LNCaP clone FGC (cell line): Measurements from ENCODE around the gene BCL11B.

Experiments
- DNase-seq: peaks from one replicate; pipeline ENCODE4 v3.0.0-alpha.2; 2011; ENCODE audit warnings: low read depth
- H3K4me3 ChIP-seq: 2 replicates; pipeline ENCODE4 v1.5.1; 2011; ENCODE audit warnings: mild to moderate bottlenecking, low read depth, low read length, control low read depth
- CTCF ChIP-seq: IDR thresholded peaks from 2 replicates; pipeline ENCODE4 v1.5.1; 2012; ENCODE audit warnings: mild to moderate bottlenecking; ENCODE audit not compliant: control insufficient read depth, insufficient read depth; ENCODE audit errors: extremely low read depth

The BCL11B gene

GRCh38 chr14:99124482-99125105 is 147.4 kb downstream of the BCL11B start:
- no peak for TF ChIP-seq CTCF
- no peak for DNase-seq
- H3K4me3 ChIP-seq: no peak overlapping the region

GRCh38 chr14:99123208-99123870 is 148.7 kb downstream of the BCL11B start:
- no peak for DNase-seq
- TF ChIP-seq CTCF: no peak
- no peak overlapping the region for H3K4me3 ChIP-seq

- TF ChIP-seq CTCF: no peak
- no peak overlapping the region for H3K4me3 ChIP-seq
- no peak for DNase-seq
These were observed 149.4 kb downstream of the BCL11B start for GRCh38 chr14:99122521-99123125.

GRCh38 chr14:99121319-99121875 is 150.6 kb downstream of the BCL11B start:
- DNase-seq: no peak
- H3K4me3 ChIP-seq: no peak overlapping the region
- no peak for TF ChIP-seq CTCF

GRCh38 chr14:99120526-99121318 is 151.3 kb downstream of the BCL11B start:
- no peak overlapping the region for H3K4me3 ChIP-seq
- no peak for DNase-seq
- no peak for TF ChIP-seq CTCF

- no peak for DNase-seq
- no peak overlapping the region for H3K4me3 ChIP-seq
- TF ChIP-seq CTCF: no peak
These were observed 152.2 kb downstream of the BCL11B start for GRCh38 chr14:99119554-99120525.
